HCT116 (cell line): ENCODE measurements around the gene PDSS2. TPM values are rescaled to one million over a fixed set of nuclear protein-coding genes. Genes with fewer than 3 reads are reported as not detected.

ENCODE experiments used
- ATAC-seq: fragments of 200-7000 bp; cut with Tn5 transposase; 2 replicates; pipeline ENCODE4 v1.9.1; 2020; ENCODE audit warnings: mild to moderate bottlenecking, moderate library complexity
- BruUV-seq: library from RNA; stranded (reverse); fragments of 400-500 nt; replicated peaks from 2 replicates; lab custom pipeline; 2021; lab: Mats Ljungman, UMichigan
- CTCF ChIA-PET: fragments of 300-600 bp; sonication (Branson Sonifier 250); formaldehyde crosslinking; loops from one replicate; lab custom pipeline; 2021; ENCODE audit warnings: antibody characterized with exemption; lab: Charles Lee
- POLR2A ChIA-PET: fragments of 300-600, 350-600 bp; sonication (Branson Sonifier 250); formaldehyde crosslinking; loops from one replicate; lab custom pipeline; 2021; ENCODE audit warnings: antibody characterized with exemption; lab: Charles Lee
- RAD21 ChIA-PET, 2 experiments: fragments of 300-600 bp; sonication (Branson Sonifier 250); formaldehyde crosslinking; loops; one replicate each; lab custom pipeline; 2023; ENCODE audit warnings: low total read pairs in 2 of 2; ENCODE audit not compliant: uncharacterized antibody in 2 of 2, unreplicated experiment in 2 of 2, low non-redundant PET in 1 of 2; lab: Charles Lee
- DNase-seq: peaks from one replicate; pipeline ENCODE4 v3.0.0-alpha.2; 2010; ENCODE audit warnings: low read depth, low spot score
- H2AFZ ChIP-seq: fragments of 200-600 bp; shearing (Covaris generic), sonication (generic); 2 replicates; pipeline ENCODE4 v1.6.1; 2017; ENCODE audit warnings: low read depth, mixed run types, mixed read lengths, antibody characterized with exemption, low read length; ENCODE audit not compliant: poor library complexity, severe bottlenecking
- H3K27ac ChIP-seq: 2 replicates; pipeline ENCODE4 v1.5.1; 2012; ENCODE audit warnings: low read depth, low read length
- H3K27me3 ChIP-seq: fragments of 200-600 bp; sonication (generic); 2 replicates; pipeline ENCODE4 v1.6.1; 2016; ENCODE audit warnings: mixed run types, low read length, mixed read lengths; ENCODE audit not compliant: insufficient read depth
- H3K36me3 ChIP-seq, 2 experiments: fragments of 200-500 bp in 1 of 2; fragments of 200-600 bp in 1 of 2; sonication (Bioruptor generic) in 1 of 2; sonication (generic) in 1 of 2; 2 replicates each; pipeline versions ENCODE4 v1.5.1 to v1.6.1; 2014 to 2016; ENCODE audit warnings: low read length in 2 of 2, inconsistent platforms in 1 of 2, mixed read lengths in 1 of 2, mixed run types in 1 of 2; ENCODE audit not compliant: insufficient read depth in 2 of 2, control insufficient read depth in 1 of 2
- H3K4me1 ChIP-seq, 2 experiments: fragments of 200-600 bp in 1 of 2; sonication (generic) in 1 of 2; 2 replicates each; pipeline versions ENCODE4 v1.5.1 to v1.6.1; 2012 to 2017; ENCODE audit warnings: low read length in 2 of 2, inconsistent platforms in 1 of 2, mild to moderate bottlenecking in 1 of 2, mixed read lengths in 1 of 2, mixed run types in 1 of 2, moderate library complexity in 1 of 2; ENCODE audit not compliant: insufficient read depth in 2 of 2, control insufficient read depth in 1 of 2
- H3K4me2 ChIP-seq: fragments of 200-600 bp; sonication (generic); 2 replicates; pipeline ENCODE4 v1.6.1; 2017; ENCODE audit warnings: mixed run types, low read length, mixed read lengths
- H3K4me3 ChIP-seq, 2 experiments: fragments of 200-600 bp in 1 of 2; sonication (generic) in 1 of 2; replicated peaks in 1 of 2; 2 replicates each; pipeline ENCODE4 v1.5.1; 2011 to 2016; ENCODE audit warnings: low read length in 2 of 2, control low read depth in 1 of 2, low read depth in 1 of 2, mild to moderate bottlenecking in 1 of 2, mixed read lengths in 1 of 2, mixed run types in 1 of 2
- H3K79me2 ChIP-seq: fragments of 200-600 bp; sonication (generic); 2 replicates; pipeline ENCODE4 v1.6.1; 2017; ENCODE audit warnings: mild to moderate bottlenecking, mixed run types, low read length, moderate library complexity, mixed read lengths; ENCODE audit not compliant: insufficient read depth
- H3K9ac ChIP-seq: fragments of 200-600 bp; sonication (generic); 2 replicates; pipeline ENCODE4 v1.6.1; 2016; ENCODE audit warnings: low read length, mixed read lengths
- H3K9me2 ChIP-seq: fragments of 200-600 bp; sonication (generic), shearing (Covaris generic); 2 replicates; pipeline ENCODE4 v1.6.1; 2017; ENCODE audit warnings: mixed run types, mild to moderate bottlenecking, moderate library complexity; ENCODE audit not compliant: insufficient read depth
- H3K9me3 ChIP-seq, 2 experiments: fragments of 200-500 bp in 1 of 2; fragments of 200-600 bp in 1 of 2; sonication (Bioruptor generic) in 1 of 2; sonication (generic) in 1 of 2; 2 replicates each; pipeline ENCODE4 v1.6.1; 2014 to 2017; ENCODE audit warnings: low read length in 2 of 2, mixed read lengths in 2 of 2, inconsistent platforms in 1 of 2, low read depth in 1 of 2, mild to moderate bottlenecking in 1 of 2, mixed run types in 1 of 2, moderate library complexity in 1 of 2; ENCODE audit not compliant: control insufficient read depth in 1 of 2, insufficient read depth in 1 of 2
- H4K20me1 ChIP-seq: fragments of 200-600 bp; sonication (generic), shearing (Covaris generic); 2 replicates; pipeline ENCODE4 v1.6.1; 2017; ENCODE audit warnings: mixed run types, mild to moderate bottlenecking, moderate library complexity; ENCODE audit not compliant: insufficient read depth
- CTCF ChIP-seq, 3 experiments: fragments of 200-600 bp in 1 of 3; sonication (generic) in 1 of 3; IDR thresholded peaks in 2 of 3; conservative IDR thresholded peaks in 1 of 3; 2 replicates each; pipeline ENCODE4 v1.5.1; 2012 to 2017; ENCODE audit warnings: low read depth in 2 of 3, low read length in 2 of 3, antibody characterized with exemption in 1 of 3, borderline replicate concordance in 1 of 3, control low read depth in 1 of 3, mild to moderate bottlenecking in 1 of 3, mixed read lengths in 1 of 3, mixed run types in 1 of 3, moderate library complexity in 1 of 3; ENCODE audit not compliant: insufficient read depth in 1 of 3
- EGR1 ChIP-seq: IDR thresholded peaks from 2 replicates; pipeline ENCODE4 v1.6.1; 2012; ENCODE audit warnings: low read depth
- EZH2 ChIP-seq: fragments of 200-600 bp; sonication (generic); IDR thresholded peaks from 2 replicates; pipeline ENCODE4 v1.6.1; 2017; ENCODE audit warnings: antibody characterized with exemption, mixed run types
- EZH2phosphoT487 ChIP-seq: fragments of 200-600 bp; IDR thresholded peaks from 2 replicates; pipeline ENCODE4 v1.6.1; 2018; ENCODE audit warnings: antibody characterized with exemption, borderline replicate concordance
- FOSL1 ChIP-seq: IDR thresholded peaks from 2 replicates; pipeline ENCODE4 v1.6.1; 2012; ENCODE audit warnings: low read depth
- JUND ChIP-seq: IDR thresholded peaks from 2 replicates; pipeline ENCODE4 v1.6.1; 2012
- POLR2A ChIP-seq: IDR thresholded peaks from 2 replicates; pipeline ENCODE4 v1.7.0; 2011; ENCODE audit warnings: borderline replicate concordance; ENCODE audit not compliant: insufficient read depth, insufficient read length; ENCODE audit errors: extremely low read depth
- SP1 ChIP-seq: IDR thresholded peaks from 2 replicates; pipeline ENCODE4 v1.6.1; 2012; ENCODE audit warnings: low read depth
- TCF7L2 ChIP-seq: IDR thresholded peaks from 2 replicates; pipeline ENCODE4 v1.7.0; 2011; ENCODE audit warnings: borderline replicate concordance, inconsistent platforms; ENCODE audit not compliant: insufficient read depth, insufficient read length; ENCODE audit errors: extremely low read depth
- YY1 ChIP-seq: IDR thresholded peaks from 2 replicates; pipeline ENCODE4 v1.6.1; 2011; ENCODE audit warnings: low read length, low read depth, moderate library complexity, mild to moderate bottlenecking; ENCODE audit not compliant: insufficient replicate concordance; ENCODE audit errors: extremely low read depth
- ZNF274 ChIP-seq: fragments of 200-500 bp; sonication (Bioruptor generic); IDR thresholded peaks from 2 replicates; pipeline ENCODE4 v1.6.1; 2014; ENCODE audit warnings: mild to moderate bottlenecking, low read depth, low read length, inconsistent platforms
- intact Hi-C: fragments of 100-400 bp; cut with micrococcal nuclease; formaldehyde crosslinking; loops from 2 replicates; pipeline ENCODE4 v1.10.0; 2022
- total RNA-seq: library from RNA; stranded (reverse); gene quantifications from one replicate; pipeline ENCODE4 v1.2.1, GENCODE V29; 2021; ENCODE audit not compliant: unreplicated experiment
- TF ChIP-seq, protein P1 (sequence below): IDR thresholded peaks from 2 replicates; pipeline ENCODE4 v1.6.1; 2012
- TF ChIP-seq, protein P2 (sequence below): IDR thresholded peaks from 2 replicates; pipeline ENCODE4 v1.6.1; 2011; ENCODE audit warnings: mild to moderate bottlenecking, low read length, moderate library complexity; ENCODE audit not compliant: insufficient replicate concordance; ENCODE audit errors: extremely low read depth

PDSS2 gene
- total RNA-seq, 1 experiment from 2014 or later, result 12.2 TPM

GRCh38 chr6:107374264-107374663 is 85.1 kb downstream of the PDSS2 start:
- no TSS peak for BruUV-seq
- ATAC-seq, result no peak

More at GRCh38 chr6:107374264-107374663, 85.1 kb downstream of the PDSS2 start:
- Histone ChIP-seq H3K9me2 (no peaks in the 10 kb centered on the region), H3K36me3 (no peaks in the 10 kb centered on the region), H2AFZ (no peak overlapping the region), H3K27me3 (no peaks in the 10 kb centered on the region), H3K4me1 (no peaks in the 10 kb centered on the region), H3K4me2 (no peak overlapping the region), H3K79me2 (no peaks in the 10 kb centered on the region), H4K20me1 (no peaks in the 10 kb centered on the region), H3K27ac (no peak overlapping the region), H3K9ac (no peak overlapping the region), H3K4me3 (no peak overlapping the region), H3K9me3 (no peaks in the 10 kb centered on the region)
- ChIA-PET POLR2A (no interaction called here), RAD21 (no interaction called here), CTCF (no interaction called here)
- no peak for DNase-seq
- TF ChIP-seq EZH2phosphoT487 (no peak), CTCF (IDR thresholded peaks at IDR 0.05 in 2 of 3, conservative IDR thresholded peaks at IDR 0.05 in 1 of 3; ENCODE audit: borderline replicate concordance in 1 of 3, insufficient read depth in 1 of 3, low read depth in 2 of 3, low read length in 2 of 3) (no peak), YY1 (no peak), JUND (no peak), ZNF274 (no peak), EGR1 (no peak), TCF7L2 (no peak), EZH2 (no peak), POLR2A (no peak), FOSL1 (no peak), SP1 (no peak)
- TF ChIP-seq, protein P1, sequence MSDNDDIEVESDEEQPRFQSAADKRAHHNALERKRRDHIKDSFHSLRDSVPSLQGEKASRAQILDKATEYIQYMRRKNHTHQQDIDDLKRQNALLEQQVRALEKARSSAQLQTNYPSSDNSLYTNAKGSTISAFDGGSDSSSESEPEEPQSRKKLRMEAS, result no peak
- TF ChIP-seq, protein P2, sequence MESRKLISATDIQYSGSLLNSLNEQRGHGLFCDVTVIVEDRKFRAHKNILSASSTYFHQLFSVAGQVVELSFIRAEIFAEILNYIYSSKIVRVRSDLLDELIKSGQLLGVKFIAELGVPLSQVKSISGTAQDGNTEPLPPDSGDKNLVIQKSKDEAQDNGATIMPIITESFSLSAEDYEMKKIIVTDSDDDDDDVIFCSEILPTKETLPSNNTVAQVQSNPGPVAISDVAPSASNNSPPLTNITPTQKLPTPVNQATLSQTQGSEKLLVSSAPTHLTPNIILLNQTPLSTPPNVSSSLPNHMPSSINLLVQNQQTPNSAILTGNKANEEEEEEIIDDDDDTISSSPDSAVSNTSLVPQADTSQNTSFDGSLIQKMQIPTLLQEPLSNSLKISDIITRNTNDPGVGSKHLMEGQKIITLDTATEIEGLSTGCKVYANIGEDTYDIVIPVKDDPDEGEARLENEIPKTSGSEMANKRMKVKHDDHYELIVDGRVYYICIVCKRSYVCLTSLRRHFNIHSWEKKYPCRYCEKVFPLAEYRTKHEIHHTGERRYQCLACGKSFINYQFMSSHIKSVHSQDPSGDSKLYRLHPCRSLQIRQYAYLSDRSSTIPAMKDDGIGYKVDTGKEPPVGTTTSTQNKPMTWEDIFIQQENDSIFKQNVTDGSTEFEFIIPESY, result no peak
- intact Hi-C loops, result no loop called here
